Stomach smooth muscle (tissue), 2 donors: ENCODE data around the gene CDADC1.

Experiments
- H3K27ac ChIP-seq: one replicate; pipeline ENCODE4 v1.7.0; 2013; ENCODE audit warnings: mild to moderate bottlenecking, low read length, inconsistent platforms
- H3K27me3 ChIP-seq, 2 donors: one replicate each; pipeline ENCODE4 v1.7.0; 2013; ENCODE audit warnings: low read length in 2 of 2; ENCODE audit not compliant: insufficient read depth in 2 of 2, control insufficient read depth in 1 of 2
- H3K36me3 ChIP-seq, 2 donors: one replicate each; pipeline ENCODE4 v1.7.0; 2013; ENCODE audit warnings: low read length in 2 of 2; ENCODE audit not compliant: control insufficient read depth in 2 of 2, insufficient read depth in 2 of 2
- H3K4me1 ChIP-seq: one replicate; pipeline ENCODE4 v1.7.0; 2013; ENCODE audit warnings: low read length; ENCODE audit not compliant: control insufficient read depth, insufficient read depth
- H3K4me3 ChIP-seq, 2 donors: one replicate each; pipeline ENCODE4 v1.7.0; 2013; ENCODE audit warnings: low read length in 2 of 2
- H3K9ac ChIP-seq, 2 donors: one replicate each; pipeline ENCODE4 v1.7.0; 2013; ENCODE audit warnings: low read length in 2 of 2, mild to moderate bottlenecking in 1 of 2
- H3K9me3 ChIP-seq, 2 donors: one replicate each; pipeline ENCODE4 v1.7.0; 2013; ENCODE audit warnings: low read length in 2 of 2; ENCODE audit not compliant: control insufficient read depth in 2 of 2
- donor health status: healthy.
- donor health status: Pancreatic carcinoma.

The CDADC1 gene

GRCh38 chr13:49295244-49295643 lies 47.5 kb downstream of the CDADC1 start:
- Histone ChIP-seq H3K27ac (peak overlapping the region; percentile 24), H3K27me3 (no peaks in the 10 kb centered on the region), H3K9ac (no peak overlapping the region), H3K4me3 (no peak overlapping the region), H3K36me3 (peaks cover 3 to 6% of the 10 kb centered on the region in 2 donors), H3K9me3 (no peaks in the 10 kb centered on the region), H3K4me1 (peaks cover 7% of the 10 kb centered on the region)

- Histone ChIP-seq H3K27ac (no peak overlapping the region), H3K36me3 (peaks cover 3 to 4% of the 10 kb centered on the region in 2 donors), H3K4me3 (no peak overlapping the region), H3K9ac (no peak overlapping the region), H3K9me3 (no peaks in the 10 kb centered on the region), H3K27me3 (no peaks in the 10 kb centered on the region), H3K4me1 (peaks cover 15% of the 10 kb centered on the region)
These were observed 48.9 kb downstream of the CDADC1 start for GRCh38 chr13:49296659-49297058.

- peaks cover 15% of the 10 kb centered on the region for H3K4me1 ChIP-seq
- no peak overlapping the region for H3K27ac ChIP-seq
- no peaks in the 10 kb centered on the region for H3K9me3 ChIP-seq
- H3K27me3 ChIP-seq = no peaks in the 10 kb centered on the region
- no peak overlapping the region for H3K9ac ChIP-seq
- no peak overlapping the region for H3K4me3 ChIP-seq
- peaks cover 3 to 4% of the 10 kb centered on the region in 2 donors for H3K36me3 ChIP-seq
These were observed 49.6 kb downstream of the CDADC1 start for GRCh38 chr13:49297338-49297737.

GRCh38 chr13:49298416-49298815 lies 50.7 kb downstream of the CDADC1 start:
- no peak overlapping the region for H3K27ac ChIP-seq
- no peak overlapping the region for H3K9ac ChIP-seq

GRCh38 chr13:49298903-49299605 lies 51.3 kb downstream of the CDADC1 start:
- Histone ChIP-seq H3K9ac (no peak overlapping the region), H3K4me1 (peaks cover 14% of the 10 kb centered on the region)

More at GRCh38 chr13:49298416-49298815, 50.7 kb downstream of the CDADC1 start:
- H3K9me3 ChIP-seq = no peaks in the 10 kb centered on the region
- no peak overlapping the region for H3K4me3 ChIP-seq
- peaks cover 3 to 4% of the 10 kb centered on the region in 2 donors for H3K36me3 ChIP-seq
- no peaks in the 10 kb centered on the region for H3K27me3 ChIP-seq
- H3K4me1 ChIP-seq = peaks cover 11% of the 10 kb centered on the region

GRCh38 chr13:49300276-49300675 lies 52.6 kb downstream of the CDADC1 start:
- H3K27me3 ChIP-seq = no peaks in the 10 kb centered on the region
- H3K4me3 ChIP-seq = no peak overlapping the region
- no peaks in the 10 kb centered on the region for H3K9me3 ChIP-seq
- peaks cover 0 to 3% of the 10 kb centered on the region in 2 donors for H3K36me3 ChIP-seq
- H3K27ac ChIP-seq = peak overlapping the region; percentile 18
- no peak overlapping the region for H3K9ac ChIP-seq
- H3K4me1 ChIP-seq = peaks cover 23% of the 10 kb centered on the region

More at GRCh38 chr13:49298903-49299605, 51.3 kb downstream of the CDADC1 start:
- Histone ChIP-seq H3K9me3 (no peaks in the 10 kb centered on the region), H3K4me3 (no peak overlapping the region), H3K27ac (peak overlapping the region; percentile 37), H3K27me3 (no peaks in the 10 kb centered on the region), H3K36me3 (peaks cover 3% of the 10 kb centered on the region in 2 donors)

- Histone ChIP-seq H3K4me1 (peaks cover 30% of the 10 kb centered on the region), H3K9ac (peak overlapping the region; percentile 46 to 62), H3K4me3 (peak overlapping the region; percentile 49 to 67), H3K36me3 (peaks cover 0 to 2% of the 10 kb centered on the region in 2 donors), H3K27me3 (no peaks in the 10 kb centered on the region), H3K27ac (peak overlapping the region; percentile 18), H3K9me3 (no peaks in the 10 kb centered on the region)
These were observed 53.2 kb downstream of the CDADC1 start for GRCh38 chr13:49300739-49301589.

- no peak overlapping the region for H3K4me3 ChIP-seq
- H3K4me1 ChIP-seq = peaks cover 36% of the 10 kb centered on the region
- peaks cover 0 to 5% of the 10 kb centered on the region in 2 donors for H3K36me3 ChIP-seq
- no peak overlapping the region for H3K9ac ChIP-seq
- H3K27me3 ChIP-seq = no peaks in the 10 kb centered on the region
- no peaks in the 10 kb centered on the region for H3K9me3 ChIP-seq
- H3K27ac ChIP-seq = peak overlapping the region; percentile 78
These were observed 54.5 kb downstream of the CDADC1 start for GRCh38 chr13:49302222-49302621.

GRCh38 chr13:49302817-49303216 lies 55.1 kb downstream of the CDADC1 start:
- no peaks in the 10 kb centered on the region for H3K9me3 ChIP-seq

GRCh38 chr13:49303533-49304252 lies 56.0 kb downstream of the CDADC1 start:
- Histone ChIP-seq H3K36me3 (peaks cover 0 to 5% of the 10 kb centered on the region in 2 donors), H3K4me1 (peaks cover 49% of the 10 kb centered on the region), H3K9ac (no peak overlapping the region), H3K4me3 (no peak overlapping the region), H3K27ac (peak overlapping the region; percentile 78), H3K9me3 (no peaks in the 10 kb centered on the region), H3K27me3 (no peaks in the 10 kb centered on the region)

More at GRCh38 chr13:49302817-49303216, 55.1 kb downstream of the CDADC1 start:
- Histone ChIP-seq H3K4me1 (peaks cover 40% of the 10 kb centered on the region), H3K4me3 (no peak overlapping the region), H3K9ac (no peak overlapping the region), H3K27me3 (no peaks in the 10 kb centered on the region), H3K36me3 (peaks cover 0 to 5% of the 10 kb centered on the region in 2 donors), H3K27ac (peak overlapping the region; percentile 78)
